Retinal pigment epithelial cell (primary cell): ENCODE measurements around the gene TXNDC5.

Experiments
- DNase-seq: peaks from one replicate; pipeline ENCODE4 v3.0.0-alpha.2; 2010; ENCODE audit warnings: low read depth
- H3K4me3 ChIP-seq: 2 replicates; pipeline ENCODE4 v1.5.1; 2011; ENCODE audit warnings: mild to moderate bottlenecking, low read length, control low read depth, moderate library complexity
- TF ChIP-seq, protein P1 (sequence below): conservative IDR thresholded peaks from 2 replicates; pipeline ENCODE4 v1.5.1; 2011; ENCODE audit warnings: low read depth, low read length, control low read depth, inconsistent platforms

TXNDC5 gene

DNA sequence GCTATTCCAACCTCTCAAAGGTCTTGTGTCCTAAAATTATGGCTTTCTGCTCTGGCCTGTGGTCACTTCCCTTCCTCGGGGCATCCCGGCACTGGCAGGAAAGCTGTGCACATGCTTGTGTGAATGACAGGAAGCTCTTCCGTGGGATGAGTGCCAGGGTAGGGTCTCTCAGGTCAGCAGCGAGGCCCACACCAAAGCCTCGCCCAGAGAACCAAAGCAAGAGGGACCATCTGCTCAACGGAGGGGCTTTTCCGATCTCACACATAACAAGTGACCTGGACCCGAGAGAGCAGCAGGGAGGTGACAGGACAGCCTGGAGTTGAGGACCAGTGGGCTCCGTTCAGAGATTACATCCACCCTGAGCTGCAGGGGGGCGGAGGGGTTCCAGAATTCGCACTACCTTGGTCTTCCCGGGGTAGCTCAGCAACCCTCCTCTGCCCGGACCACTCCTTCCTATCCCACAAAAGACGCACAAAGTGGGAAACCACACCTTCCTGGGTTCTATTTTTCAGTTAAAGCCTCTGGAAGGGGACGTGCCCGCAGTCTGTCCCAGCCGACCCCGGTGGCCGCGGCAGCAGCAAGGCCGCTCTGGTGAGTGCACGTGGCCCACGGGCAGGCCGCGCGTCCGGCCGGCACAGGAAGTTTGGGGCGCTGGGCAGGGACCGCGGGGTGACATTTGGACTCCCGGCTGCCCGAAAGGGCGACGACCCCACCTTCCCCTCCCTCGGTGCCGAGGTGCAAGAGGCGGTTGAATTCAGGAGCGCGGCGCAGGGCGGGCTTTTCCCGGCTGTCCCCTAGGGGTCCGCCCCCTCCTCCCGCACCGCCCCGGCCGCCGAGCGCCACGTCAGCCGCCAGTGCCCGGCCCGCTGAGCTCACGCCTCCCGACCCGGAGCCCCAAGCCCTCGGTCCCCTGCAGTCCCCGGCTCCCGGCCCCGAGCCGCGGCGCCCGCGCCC, 988 bp downstream of the TXNDC5 start:
- DNase-seq, result no peak
- TF ChIP-seq, protein P1, sequence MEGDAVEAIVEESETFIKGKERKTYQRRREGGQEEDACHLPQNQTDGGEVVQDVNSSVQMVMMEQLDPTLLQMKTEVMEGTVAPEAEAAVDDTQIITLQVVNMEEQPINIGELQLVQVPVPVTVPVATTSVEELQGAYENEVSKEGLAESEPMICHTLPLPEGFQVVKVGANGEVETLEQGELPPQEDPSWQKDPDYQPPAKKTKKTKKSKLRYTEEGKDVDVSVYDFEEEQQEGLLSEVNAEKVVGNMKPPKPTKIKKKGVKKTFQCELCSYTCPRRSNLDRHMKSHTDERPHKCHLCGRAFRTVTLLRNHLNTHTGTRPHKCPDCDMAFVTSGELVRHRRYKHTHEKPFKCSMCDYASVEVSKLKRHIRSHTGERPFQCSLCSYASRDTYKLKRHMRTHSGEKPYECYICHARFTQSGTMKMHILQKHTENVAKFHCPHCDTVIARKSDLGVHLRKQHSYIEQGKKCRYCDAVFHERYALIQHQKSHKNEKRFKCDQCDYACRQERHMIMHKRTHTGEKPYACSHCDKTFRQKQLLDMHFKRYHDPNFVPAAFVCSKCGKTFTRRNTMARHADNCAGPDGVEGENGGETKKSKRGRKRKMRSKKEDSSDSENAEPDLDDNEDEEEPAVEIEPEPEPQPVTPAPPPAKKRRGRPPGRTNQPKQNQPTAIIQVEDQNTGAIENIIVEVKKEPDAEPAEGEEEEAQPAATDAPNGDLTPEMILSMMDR, result no peak
- H3K4me3 ChIP-seq, result peak overlapping the region; percentile 60

DNA sequence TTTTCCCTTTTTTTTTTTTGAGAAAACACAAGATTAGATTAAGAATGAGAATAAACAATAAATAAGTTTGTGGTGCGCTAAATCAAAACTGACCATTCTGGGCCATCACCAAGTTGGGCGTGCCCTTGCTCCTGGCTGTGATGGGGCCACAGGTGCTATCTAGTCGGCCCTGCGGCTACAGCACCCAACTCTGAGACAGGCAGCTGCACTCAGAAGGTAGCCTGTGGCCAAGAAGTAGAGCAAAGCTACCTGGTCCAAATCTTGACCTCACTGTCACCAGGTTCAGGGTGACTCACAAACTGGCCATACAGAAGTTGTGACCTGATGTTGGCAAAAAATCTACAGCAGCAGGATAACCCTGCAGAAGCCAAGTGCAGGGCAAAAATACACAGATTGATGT, 3.4 kb downstream of the TXNDC5 start:
- H3K4me3 ChIP-seq, result no peak overlapping the region
- DNase-seq, result no peak
- TF ChIP-seq, protein P1, result no peak

DNA sequence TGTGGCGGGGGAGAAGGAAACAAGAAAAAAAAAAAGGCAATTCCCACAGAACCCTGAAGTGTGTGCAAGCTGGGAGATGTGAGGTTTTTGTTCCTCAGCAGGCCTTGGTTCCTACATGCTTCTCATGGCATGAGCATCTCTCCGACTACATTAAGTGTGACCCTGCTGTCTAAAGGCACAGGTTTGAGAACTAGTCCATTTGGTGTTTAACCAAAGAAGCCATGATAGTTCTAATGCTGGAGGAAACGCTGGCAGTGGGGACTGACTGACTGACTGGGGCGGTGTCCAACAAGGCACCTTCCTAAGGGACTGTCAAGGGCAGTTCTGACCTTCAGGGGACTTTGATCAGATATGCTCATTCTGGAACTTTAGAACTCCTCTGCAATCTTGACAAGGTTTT, 3.8 kb downstream of the TXNDC5 start:
- TF ChIP-seq, protein P1, result no peak
- DNase-seq, result no peak
- no peak overlapping the region for H3K4me3 ChIP-seq

DNA sequence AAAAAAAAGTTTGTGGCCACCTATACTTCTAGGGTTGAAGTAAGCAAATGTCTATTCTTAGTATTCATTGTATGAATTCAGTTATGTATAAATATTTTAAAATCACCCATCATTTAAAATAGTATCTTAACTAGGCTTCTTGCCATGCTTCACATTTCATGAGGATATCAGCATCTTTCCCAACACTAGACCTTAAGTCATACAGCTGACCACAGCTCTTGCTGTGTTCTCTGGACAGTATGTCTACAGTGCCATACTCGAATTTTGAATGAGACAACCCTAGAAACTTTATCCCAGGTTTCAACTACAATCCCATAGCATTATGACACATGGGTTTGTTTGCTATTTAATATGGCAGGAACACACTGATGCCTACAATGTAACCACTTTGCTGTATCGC, 5.2 kb downstream of the TXNDC5 start:
- no peak overlapping the region for H3K4me3 ChIP-seq
- no peak for DNase-seq
- TF ChIP-seq, protein P1, result no peak

DNA sequence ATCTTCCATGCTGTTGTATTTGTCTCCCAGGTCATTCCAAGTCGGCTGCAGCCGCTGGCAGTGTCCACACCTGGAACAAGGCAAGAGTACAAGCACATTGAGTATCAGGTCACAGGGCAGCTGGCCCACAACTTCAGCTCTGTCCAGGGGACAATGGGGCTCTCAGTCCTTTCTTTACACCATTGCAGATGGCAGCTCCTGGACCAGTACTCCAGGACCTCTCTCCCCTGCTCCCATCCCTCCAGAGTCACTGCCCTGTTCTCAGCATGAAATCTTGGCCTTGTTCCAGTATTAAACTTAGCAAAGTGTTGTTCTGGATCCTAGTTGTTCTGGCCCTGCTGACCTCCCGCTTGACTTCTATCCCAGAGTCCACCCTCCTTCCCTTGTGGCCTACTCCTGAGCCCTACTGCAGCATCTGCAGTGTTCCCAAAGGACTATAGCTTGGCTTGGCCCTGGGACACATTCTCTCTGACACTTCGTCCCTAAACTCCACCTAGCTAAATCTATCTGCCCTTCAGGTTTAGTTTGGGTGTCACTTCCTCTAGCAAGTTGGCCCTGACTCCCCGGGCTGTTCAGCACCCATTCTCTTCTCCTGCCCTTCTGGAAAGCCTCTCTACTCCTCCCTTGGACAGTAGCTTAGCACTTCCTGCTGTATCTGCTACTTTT, 5.8 kb downstream of the TXNDC5 start:
- no peak overlapping the region for H3K4me3 ChIP-seq
- TF ChIP-seq, protein P1, result no peak
- DNase-seq, result no peak

DNA sequence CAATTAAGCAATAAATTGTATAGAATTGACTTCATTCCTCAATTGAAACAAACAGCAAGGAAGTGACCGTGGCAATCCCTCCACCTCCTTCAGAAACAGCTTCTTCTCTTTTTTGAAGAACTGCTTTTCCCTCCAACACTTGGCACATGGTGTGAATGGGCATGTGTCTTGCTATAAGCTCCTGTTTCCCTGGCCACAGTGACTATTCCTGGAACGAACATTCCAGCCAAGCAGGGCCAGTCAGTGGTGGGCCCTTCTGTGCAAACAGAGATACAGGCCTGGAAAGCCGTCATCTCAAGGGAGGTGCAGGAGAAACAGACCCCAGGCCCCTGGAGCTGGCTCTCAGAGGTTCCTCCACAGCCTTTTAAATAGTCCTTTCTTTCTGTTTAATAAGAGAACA, 6.9 kb downstream of the TXNDC5 start:
- no peak overlapping the region for H3K4me3 ChIP-seq
- TF ChIP-seq, protein P1, result no peak
- DNase-seq, result no peak
